ENCODE data around the gene PPM1N. TPM values are rescaled to one million over a fixed set of nuclear protein-coding genes. Genes with fewer than 3 reads are reported as not detected.

The PPM1N gene
- total and polyA plus RNA-seq, 2 of the 13 experiments (the other 11 are each of a cell fraction or from before 2014, with no cell fraction given) = 0.31 to 1.8 TPM

DNA sequence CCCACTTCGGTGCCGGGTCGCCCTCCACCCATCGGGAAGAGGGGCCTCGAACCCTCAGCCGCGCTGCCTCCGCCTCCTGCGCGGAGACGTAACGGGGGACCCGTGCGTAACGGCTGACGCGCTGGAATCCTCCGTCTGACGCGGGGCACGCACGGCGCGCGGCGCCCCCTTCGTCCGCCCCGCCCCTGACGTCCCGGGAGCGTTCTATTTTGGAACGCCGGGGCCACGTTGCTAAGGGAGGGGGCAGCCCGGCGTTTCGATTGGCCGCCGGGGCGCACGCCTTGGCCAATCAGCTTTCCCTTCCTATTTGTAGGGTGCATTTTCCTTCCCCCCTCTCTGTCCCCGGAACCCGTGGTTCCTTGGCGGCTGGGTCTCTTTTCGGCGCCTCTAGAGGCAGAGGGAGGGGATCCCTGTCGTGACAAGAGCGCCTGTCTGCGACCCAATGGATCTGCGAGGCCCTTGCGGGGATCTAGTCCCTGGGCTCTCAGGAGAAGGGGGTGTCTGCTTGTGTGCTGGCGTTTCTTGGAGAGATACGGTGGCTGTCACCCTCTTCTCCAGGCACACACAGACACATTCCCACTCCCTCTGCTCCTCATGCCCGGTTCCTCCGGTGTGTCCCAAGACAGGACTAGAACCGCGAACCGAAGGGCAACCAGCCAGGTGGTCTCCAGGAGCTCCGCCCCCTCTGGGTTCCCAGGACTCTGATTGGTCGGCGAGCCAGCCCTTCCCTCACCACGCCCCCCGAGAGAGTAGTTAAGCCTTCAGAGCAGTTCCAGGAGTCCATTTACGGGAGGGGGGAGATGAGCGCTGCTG, 28.9 kb upstream of the PPM1N start (continued):
- TF ChIP-seq ZNF746 (CRISPR knock-in tag; IDR thresholded peaks at IDR 0.05) (0 out of 2 replicates have a peak, but pooled peaks have one; percentile 48), ZNF776 (CRISPR knock-in tag; IDR thresholded peaks at IDR 0.05) (peak; percentile 74; the same call in 1 of the 2 replicates), ZNF33B (CRISPR knock-in tag; IDR thresholded peaks at IDR 0.05) (no peak), REL (CRISPR knock-in tag; conservative IDR thresholded peaks at IDR 0.05) (no peak), ZNF512B (CRISPR knock-in tag; IDR thresholded peaks at IDR 0.05; ENCODE audit: borderline replicate concordance) (no peak), ZNF274 (CRISPR knock-in tag; IDR thresholded peaks at IDR 0.05) (no peak; the same call in 1 of the 2 replicates), ELK4 (CRISPR knock-in tag; IDR thresholded peaks at IDR 0.05; ENCODE audit: borderline replicate concordance) (no peak), HIVEP1 (CRISPR knock-in tag; IDR thresholded peaks at IDR 0.05) (peak; percentile 100), KLF13 (CRISPR knock-in tag; IDR thresholded peaks at IDR 0.05) (no peak), ZNF296 (CRISPR knock-in tag; conservative IDR thresholded peaks at IDR 0.05) (no peak), ARHGAP35 (CRISPR knock-in tag; IDR thresholded peaks at IDR 0.05; ENCODE audit: borderline replicate concordance) (no peak), RFXANK (CRISPR knock-in tag; IDR thresholded peaks at IDR 0.05) (no peak), TARDBP (CRISPR knock-in tag; IDR thresholded peaks at IDR 0.05) (peak; percentile 16; the same call in 1 of the 2 replicates), ZNF878 (CRISPR knock-in tag; IDR thresholded peaks at IDR 0.05) (peak; percentile 69; the same call in 1 of the 2 replicates), MTA1 (CRISPR knock-in tag; IDR thresholded peaks at IDR 0.05; ENCODE audit: borderline replicate concordance) (peak; percentile 43; the same call in 1 of the 2 replicates), ZNF772 (CRISPR knock-in tag; IDR thresholded peaks at IDR 0.05) (peak; percentile 87), IKZF1 (IDR thresholded peaks at IDR 0.05) (no peak), PLRG1 (conservative IDR thresholded peaks at IDR 0.05) (no peak), RXRB (CRISPR knock-in tag; IDR thresholded peaks at IDR 0.05; ENCODE audit: borderline replicate concordance) (no peak), EZH2 (conservative IDR thresholded peaks at IDR 0.05; ENCODE audit: low read depth, low read length) (no peak), FOXM1 (CRISPR knock-in tag; IDR thresholded peaks at IDR 0.05) (no peak), KDM5A (IDR thresholded peaks at IDR 0.05; ENCODE audit: borderline replicate concordance, low read length) (peak; percentile 51; the same call in 1 of the 2 replicates), ARNT (IDR thresholded peaks at IDR 0.05) (no peak), IRF9 (CRISPR knock-in tag; IDR thresholded peaks at IDR 0.05; ENCODE audit: borderline replicate concordance) (0 out of 2 replicates have a peak, but pooled peaks have one; percentile 17), NCOA5 (CRISPR knock-in tag; IDR thresholded peaks at IDR 0.05) (no peak), IRX3 (CRISPR knock-in tag; IDR thresholded peaks at IDR 0.05; ENCODE audit: borderline replicate concordance, low read depth) (no peak)
